HG03139 (cell line): ENCODE data around the gene AGMAT.

ENCODE experiments used
- ATAC-seq: cut with Tn5 transposase; IDR thresholded peaks from one replicate; pipeline ENCODE4 v1.9.1; 2021; ENCODE audit not compliant: unreplicated experiment

AGMAT gene, protein sequence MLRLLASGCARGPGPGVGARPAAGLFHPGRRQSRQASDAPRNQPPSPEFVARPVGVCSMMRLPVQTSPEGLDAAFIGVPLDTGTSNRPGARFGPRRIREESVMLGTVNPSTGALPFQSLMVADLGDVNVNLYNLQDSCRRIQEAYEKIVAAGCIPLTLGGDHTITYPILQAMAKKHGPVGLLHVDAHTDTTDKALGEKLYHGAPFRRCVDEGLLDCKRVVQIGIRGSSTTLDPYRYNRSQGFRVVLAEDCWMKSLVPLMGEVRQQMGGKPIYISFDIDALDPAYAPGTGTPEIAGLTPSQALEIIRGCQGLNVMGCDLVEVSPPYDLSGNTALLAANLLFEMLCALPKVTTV

DNA sequence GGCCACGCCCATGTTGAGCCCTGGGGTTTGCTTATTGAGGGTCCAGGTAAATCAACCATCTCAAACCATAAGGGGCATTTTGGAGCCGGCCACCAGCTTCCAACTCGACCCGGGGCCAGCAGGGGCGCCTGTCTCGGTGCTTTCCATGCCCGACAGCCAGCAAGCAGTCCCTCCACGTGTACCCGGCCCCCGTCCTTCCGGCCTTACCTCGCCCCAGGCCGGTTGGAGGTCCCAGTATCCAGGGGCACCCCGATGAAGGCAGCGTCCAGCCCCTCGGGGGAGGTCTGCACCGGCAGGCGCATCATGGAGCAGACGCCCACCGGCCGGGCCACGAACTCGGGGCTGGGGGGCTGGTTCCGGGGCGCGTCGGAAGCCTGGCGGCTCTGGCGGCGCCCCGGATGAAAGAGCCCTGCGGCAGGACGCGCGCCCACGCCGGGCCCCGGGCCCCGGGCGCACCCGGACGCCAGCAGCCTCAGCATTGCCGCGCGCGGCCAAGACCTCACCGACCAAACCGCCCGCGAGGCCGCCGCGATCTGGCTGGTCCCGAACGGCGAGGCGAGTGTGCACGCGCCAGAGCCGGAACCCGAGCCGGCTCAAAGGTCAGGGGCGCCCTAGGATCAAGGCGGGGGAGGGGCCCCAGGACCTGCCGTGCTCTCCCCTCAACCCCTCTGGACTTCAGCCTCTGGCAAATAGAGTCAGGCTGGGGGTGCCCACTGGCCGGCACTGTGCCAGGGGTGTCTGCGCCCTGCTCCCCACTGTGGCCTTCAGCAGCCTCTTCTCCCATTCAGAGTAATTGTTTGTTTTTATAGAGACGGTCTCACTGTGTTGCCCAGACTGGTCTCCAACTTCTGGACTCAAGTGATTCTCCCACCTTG, at the start of gene AGMAT:
Gene AGMAT, minus strand, starts transcription at position 563 of the 875 bp plus-strand sequence. Its CDS starts 84 bp downstream, at position 479.
- ATAC-seq = no peak

DNA sequence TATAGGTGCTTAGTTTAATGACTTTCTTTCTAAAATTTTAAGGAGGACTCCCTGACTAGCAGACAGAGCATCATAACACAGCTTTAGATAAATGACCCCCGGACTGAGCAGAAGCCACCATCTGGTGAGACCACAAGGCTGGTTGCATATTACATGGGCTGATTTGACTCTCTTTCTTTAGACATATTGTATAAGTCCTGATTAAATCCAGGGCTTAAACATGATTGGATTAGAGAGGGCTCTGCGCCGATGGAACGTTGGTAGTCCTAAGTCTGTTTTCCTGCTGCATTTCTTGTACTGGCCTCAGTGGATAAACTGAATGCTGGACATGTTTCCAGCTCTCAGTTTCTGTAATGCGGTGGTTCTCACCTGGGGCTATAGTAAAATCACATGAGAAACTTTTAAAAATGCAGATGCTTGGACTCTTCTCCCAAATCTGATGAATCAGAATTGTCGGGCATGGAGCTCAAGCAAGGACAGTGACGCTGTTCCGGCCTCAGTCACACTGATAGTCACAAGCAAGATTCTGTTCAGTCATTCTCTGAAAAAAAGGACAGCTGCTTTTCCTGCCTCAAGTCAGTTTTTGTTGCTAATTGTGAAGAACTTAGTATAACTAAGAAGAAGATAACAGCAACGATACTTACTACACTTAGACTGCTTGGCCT, 49.0 kb upstream of the AGMAT start:
- ATAC-seq = no peak

DNA sequence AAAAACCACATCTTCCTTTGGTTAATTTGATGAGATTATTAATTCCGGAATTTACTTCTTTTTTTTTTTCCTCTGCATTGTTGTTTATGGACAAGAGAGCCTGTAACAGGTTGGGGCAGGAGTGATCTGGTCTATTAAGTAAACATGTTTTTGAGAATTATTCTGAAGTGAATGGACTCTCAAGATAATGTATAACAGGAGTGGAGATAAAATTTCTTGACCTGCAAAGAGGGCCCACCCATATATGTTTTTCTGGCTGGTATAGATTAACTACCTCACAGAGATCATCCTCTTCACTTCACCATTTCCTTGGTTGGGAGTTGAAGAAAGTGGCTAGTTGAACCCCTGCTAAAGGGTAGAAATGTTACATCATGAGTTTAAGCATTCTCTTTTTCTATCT, 43.2 kb upstream of the AGMAT start:
- peak; percentile 41 for ATAC-seq

DNA sequence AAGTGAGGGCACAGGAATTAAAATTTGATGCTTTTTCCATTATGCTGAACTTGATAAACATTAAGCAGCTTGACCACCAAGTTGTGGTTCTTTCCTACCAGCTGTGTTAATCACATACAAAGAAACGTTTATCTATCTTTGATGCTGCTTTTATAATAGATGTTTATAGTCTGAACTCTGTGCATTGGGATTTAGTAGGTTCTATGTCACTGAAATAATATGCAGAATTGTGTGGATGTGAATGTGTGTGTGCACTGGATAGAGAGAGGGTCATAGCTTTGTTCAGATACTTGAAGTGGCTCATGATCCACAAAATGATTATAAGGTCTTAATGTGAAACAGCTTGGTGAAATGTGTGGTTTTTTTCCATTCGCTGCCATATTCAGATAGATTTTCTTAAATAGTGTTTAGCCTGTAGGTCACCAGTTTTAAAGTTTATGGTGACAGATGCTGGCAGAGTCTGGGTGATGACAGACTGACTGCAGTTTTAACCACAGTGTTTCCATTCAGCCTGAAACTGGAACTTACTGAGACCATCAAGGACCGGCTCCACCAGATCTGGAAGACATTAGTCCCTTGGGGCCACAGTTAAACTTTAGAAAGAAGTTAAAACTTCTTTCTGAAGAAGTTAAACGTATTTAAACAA, 42.6 kb upstream of the AGMAT start:
- peak; percentile 71 for ATAC-seq

DNA sequence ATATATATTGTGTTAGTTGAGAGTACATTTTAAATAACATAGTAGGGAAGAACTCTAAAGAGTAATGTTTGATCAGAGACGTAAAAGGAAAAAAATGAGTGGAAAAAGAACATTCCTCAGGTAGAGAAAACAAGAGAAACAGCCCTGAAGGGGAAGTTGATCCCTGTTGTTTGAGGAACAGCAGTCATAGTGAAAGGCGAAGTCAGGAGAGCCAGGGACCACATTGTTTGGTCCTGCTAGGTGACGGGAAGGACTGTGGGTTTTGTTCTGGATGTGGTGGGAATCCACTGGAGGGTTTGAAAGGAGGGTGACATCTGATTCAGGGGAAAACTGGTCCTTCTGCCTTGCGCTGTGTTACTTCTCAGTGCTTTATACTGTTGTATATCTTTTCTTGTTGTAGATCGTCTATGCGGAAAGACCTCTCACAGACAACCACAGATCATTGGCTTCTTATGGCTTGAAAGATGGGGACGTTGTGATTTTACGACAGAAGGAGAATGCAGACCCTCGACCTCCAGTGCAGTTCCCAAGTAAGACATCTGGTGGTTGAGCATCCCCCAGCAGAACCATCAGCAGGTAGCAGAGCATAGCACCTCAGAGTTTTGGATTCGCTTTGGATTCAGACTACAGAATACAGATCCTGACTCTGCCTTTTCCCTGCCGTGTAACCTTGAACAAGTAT, 41.6 kb upstream of the AGMAT start:
- ATAC-seq = no peak

DNA sequence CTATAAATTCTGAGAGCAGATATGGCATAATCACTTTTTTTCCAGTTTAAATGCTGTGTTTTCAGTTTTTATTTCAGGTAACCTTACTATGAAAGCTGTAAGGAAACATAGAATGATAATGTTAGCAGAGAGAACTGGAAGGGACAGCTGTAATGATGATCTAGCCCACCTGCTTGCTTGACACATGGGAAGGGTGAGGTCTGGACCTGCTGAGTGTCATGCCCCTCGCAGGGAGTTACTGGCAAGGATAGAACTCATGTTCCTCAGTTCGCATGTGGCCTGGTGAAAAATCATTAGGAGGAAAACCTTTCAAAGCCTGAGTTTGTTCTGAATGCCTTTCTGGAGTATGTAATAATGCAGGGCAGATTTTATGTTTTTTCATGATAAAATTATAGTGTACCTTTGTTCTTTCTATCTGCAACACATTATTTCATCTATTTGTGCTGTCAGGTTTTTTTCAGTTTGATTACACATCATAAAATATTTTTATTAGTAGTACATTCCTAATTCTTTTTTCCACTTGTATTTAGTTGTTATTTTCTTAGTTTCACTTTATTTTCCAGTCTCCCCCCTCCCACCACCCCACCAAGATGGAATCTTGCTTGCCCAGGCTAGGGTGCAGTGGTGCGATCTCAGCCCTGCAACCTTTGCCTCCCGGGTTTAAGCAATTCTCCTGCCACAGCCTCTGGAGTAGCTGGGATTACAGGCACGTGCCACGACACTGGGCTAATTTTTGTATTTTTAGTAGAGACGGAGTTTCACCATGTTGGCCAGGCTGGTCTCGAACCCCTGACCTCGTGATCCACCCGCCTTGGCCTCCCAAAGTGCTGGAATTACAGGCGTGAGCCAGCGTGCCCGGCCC, 40.4 kb upstream of the AGMAT start:
- no peak for ATAC-seq

DNA sequence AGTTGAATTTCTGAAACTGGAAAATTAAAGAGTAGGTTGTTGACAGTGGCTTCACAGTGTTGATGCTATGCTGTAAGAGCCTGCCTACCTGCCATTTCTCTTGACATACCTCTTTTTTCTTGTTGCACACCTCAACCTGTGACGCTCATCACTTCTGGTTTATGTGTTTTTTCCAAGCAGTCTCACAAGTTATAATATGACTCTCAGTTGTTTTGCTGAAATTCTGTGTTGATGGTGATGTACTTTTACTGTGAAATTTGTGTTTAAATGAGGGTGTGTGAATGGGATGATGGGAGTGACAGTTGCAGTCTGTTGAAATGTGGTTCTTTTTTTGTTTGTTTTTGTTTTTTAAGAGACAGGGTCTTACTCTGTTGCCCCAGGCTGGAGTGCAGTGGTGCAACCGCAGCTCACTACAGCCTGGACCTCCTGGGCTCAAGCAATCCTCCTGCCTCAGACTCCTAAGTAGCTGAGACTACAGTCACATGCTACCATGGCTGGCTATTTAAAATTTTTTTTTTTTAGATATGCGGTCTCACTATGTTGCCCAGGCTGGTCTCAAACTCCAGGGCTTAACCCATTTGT, 39.4 kb upstream of the AGMAT start:
- no peak for ATAC-seq

DNA sequence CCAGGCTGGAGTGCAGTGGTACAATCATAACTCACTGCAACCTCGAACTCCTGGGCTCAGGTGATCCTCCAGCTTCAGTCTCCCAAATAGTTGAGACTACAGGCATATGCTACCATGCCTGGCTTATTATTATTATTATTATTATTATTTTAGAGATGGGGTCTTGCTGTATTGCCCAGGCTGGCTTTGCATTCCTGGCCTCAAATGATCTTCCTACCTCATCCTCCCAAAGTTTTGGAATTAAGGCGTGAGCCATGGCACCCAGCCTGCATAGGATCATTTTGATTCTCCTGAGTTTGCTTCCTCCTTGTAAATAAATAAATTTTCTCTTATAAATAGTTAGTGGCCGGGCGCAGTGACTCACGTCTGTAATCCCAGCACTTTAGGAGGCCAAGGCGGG, 38.6 kb upstream of the AGMAT start:
- no peak for ATAC-seq

DNA sequence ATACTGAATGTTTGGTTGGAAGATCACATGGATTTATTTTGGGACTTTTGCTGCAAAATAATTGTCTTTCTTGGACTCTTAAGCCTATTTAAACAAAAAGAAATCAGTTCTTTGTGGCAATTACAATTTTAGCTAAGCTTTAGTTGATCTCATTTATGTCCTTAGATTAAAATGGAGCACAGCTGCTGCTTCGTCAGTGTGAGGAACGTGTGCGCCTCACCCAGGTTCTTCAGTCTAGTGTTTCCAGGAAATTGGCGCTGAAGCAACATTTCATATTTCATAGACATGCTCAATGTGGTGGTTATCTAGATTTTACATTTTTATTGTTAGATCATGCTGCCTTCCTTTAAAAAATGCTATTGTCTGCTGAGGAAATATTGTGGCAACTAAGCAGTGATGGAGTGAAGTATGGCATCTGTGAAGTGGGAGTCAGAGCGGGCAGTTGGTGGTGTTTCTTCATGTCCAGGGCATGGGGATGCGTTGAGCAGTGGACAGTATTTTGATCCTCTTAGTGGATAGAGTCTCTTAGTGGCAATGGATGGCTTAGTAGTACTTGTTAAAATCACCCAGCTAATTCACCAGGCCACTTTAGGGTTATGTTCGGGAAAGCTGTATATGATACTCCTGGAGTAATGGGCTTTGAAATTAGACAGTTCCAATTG, 38.0 kb upstream of the AGMAT start:
- no peak for ATAC-seq

DNA sequence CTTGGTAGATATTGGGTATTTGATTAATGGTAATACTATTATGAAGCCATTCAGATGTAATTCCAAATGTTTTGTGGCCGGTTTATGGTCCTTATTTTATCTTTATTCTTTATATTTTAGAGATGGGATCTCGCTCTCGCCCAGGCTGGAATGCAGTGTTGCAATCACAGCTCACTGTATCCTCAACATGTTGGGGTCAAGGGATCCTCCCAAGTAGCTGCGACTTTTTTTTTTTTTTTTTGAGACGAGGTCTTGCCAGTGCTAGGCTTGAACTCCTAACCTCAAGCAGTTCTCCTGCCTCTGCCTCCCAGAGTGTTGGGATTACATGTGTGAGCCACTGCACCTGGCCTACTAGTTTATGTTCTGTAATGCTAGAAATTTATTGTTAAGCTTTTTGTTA, 37.1 kb upstream of the AGMAT start:
- no peak for ATAC-seq

DNA sequence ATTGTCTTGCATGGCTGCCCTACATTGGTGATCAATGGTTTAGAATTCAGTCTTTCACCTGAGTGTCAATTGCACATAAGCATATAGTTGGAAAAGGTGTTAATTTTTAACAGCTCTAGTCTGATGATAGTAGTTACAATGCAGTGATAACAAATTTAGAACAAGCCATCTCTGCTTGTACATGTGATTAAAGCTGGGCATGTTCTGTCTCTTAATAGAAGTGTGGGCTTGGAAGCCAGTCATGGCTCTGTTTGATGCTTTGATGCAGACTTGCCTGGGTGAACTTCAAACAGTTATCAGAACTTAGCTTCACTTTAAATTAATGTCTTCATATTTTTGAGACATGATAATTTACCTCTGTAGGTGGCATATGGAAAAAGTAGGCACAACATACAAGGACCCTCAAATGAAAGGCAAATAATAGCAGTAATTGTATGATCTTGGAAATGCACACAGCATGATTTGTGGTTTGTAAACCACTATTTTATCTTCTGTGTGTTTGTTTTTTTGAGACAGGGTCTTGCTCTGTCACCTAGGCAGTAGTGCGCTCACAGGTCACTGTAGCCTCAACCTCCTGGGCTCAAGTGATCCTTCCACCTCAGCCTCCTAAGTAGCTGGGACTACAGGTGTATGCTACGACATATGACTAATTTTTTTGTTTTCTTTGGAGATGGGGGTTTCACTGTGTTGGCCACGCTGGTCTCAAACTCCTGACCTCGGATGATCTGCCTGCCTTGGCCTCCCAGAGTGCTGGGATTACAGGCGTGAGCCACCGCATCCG, 36.2 kb upstream of the AGMAT start:
- no peak for ATAC-seq

DNA sequence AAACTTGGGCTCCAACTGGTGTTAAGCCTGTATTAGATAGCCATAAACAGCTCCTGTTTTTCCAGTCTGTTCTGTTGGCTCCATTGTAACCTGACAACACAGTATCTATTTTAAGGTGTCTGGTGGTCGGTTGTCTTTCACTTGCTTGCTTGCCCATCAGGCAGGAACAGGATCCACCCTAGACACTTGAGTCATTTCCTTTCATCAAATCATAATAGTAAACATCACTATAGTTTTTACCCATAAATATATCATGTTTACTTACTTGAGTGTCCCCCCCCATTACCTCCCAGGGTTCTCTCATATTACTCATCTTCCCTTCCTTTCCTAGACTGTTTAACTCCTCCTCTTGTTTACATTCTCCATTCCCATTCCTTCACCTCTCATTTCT, 35.3 kb upstream of the AGMAT start:
- no peak for ATAC-seq

DNA sequence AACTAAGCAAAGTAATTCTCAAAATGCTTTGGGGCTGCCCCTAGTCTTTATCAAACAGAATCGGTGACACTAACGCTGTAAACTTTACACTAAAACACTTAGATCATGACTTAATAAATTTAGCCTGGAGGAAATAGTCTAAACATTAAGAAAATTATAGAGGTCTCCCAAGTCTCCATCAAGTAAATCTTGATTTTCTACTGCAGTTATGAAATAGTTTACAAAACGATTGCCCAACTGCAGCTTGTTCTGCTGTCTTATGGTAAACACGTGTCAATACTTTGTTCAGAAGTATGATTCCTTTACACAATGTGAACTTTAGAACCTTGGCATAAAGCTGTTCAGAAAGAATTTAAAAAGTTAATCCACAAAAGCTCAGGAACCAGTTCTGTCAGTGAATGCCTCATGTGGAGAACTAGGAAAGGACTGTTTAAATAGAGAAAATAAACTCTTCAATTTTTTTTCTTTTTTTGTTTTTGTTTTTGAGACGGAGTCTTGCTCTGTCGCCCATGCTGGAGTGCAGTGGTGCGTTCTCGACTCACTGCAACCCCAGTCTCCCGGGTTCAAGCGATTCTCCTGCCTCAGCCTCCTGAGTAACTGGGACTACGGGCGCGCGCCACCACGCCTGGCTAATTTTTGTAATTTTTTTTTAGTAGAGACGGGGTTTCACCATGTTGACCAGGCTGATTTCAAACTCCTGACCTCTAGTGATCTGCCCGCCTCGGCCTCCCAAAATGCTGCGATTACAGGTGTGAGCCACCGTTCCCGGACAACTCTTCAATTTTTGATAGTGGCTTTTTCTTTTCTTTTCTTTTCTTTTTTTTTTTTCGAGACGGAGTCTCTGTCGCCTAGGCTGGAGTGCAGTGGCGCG, 34.0 kb upstream of the AGMAT start:
- ATAC-seq = no peak

DNA sequence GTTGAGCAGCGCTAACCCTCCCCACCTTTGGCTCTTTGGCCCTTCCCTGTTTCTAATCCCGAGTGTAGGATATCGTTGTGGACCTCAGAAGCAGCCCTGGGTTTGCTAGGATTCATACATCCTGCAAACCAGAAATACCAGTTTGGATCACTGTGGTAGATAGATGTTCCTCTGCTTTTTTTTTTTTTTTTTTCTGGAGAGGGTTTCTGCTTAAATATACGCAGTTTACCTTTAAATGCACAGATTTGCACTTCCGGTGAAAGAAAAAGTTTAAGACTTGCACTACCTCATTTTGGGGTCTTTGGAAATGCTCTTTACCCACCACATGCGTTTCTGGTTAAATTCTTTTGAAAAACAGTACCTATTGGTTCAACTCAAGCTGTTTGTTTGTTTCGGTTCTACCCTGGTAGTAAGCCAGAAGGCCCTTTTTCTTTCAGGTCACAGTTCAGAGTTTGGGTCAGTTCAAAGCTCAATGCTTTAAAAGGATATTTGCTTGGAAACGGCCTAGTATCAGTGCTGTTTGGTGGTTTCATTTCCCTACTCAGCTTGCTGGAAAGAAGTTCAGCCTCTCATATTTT, 33.3 kb upstream of the AGMAT start:
- ATAC-seq = no peak

DNA sequence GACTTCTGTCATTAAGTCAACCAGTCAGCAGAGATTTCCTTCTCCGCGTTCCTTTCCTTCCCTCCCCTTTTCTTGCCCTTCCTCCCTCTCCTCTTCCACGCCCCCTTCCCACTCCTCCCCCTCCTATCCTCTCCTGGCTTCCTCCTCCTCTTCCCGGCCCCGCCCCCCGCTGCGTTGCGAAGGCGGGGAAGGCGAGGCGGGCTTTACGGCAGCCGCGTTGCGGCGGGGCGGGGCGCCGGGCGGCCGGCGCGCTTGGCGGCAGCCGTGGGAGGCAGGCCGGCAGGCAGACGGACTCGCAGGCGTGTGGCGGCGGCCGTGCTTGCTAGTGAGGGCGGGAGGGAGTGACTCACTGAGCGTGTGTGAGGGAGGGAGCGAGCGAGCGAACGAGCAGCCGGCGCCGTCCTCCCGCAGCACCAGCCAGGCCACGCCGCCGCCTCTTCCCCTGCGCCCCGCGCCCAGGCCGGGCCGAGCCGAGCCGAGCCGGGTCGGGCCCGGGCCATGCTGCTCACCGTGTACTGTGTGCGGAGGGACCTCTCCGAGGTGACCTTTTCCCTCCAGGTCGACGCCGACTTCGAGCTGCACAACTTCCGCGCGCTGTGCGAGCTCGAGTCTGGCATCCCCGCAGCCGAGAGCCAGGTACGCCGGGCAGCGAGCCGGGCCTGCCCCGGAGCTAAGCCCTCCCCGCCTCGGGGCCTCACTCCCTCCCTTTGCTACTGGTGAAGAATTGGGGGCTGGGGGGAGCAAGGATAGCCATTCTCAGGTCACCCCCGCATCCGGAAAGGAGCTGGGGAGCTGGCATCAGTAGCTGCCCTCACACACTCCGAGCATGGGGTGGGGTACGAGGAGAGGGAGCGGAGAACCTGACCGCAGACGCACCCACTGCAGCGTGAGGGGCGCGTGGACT, 32.6 kb upstream of the AGMAT start, which contains the start of gene DDI2:
Gene DDI2, plus strand, starts transcription at position 286 of the 904 bp plus-strand sequence. Its CDS starts 213 bp downstream, at position 499.
- no peak for ATAC-seq
